Measurements from ENCODE around the gene CSMD2.

GRCh38 chr1:33797849-33798248, 367.2 kb downstream of the CSMD2 start:
- TF ChIP-seq, protein P1, sequence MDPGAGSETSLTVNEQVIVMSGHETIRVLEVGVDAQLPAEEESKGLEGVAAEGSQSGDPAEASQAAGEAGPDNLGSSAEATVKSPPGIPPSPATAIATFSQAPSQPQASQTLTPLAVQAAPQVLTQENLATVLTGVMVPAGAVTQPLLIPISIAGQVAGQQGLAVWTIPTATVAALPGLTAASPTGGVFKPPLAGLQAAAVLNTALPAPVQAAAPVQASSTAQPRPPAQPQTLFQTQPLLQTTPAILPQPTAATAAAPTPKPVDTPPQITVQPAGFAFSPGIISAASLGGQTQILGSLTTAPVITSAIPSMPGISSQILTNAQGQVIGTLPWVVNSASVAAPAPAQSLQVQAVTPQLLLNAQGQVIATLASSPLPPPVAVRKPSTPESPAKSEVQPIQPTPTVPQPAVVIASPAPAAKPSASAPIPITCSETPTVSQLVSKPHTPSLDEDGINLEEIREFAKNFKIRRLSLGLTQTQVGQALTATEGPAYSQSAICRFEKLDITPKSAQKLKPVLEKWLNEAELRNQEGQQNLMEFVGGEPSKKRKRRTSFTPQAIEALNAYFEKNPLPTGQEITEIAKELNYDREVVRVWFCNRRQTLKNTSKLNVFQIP (CRISPR knock-in tag; IDR thresholded peaks at IDR 0.05; ENCODE audit: borderline replicate concordance, low read depth), result no peak
- TF ChIP-seq ISL1 (CRISPR knock-in tag; IDR thresholded peaks at IDR 0.05), result no peak
- no peak for TF ChIP-seq ZNF70 (CRISPR knock-in tag; IDR thresholded peaks at IDR 0.05)
- TF ChIP-seq ZFP3 (CRISPR knock-in tag; IDR thresholded peaks at IDR 0.05), result no peak

Data from SK-N-SH treated with all-trans-retinoic acid at 6 μM for 48 hours (cell line).